ENCODE results near the gene SAV1.

DNA sequence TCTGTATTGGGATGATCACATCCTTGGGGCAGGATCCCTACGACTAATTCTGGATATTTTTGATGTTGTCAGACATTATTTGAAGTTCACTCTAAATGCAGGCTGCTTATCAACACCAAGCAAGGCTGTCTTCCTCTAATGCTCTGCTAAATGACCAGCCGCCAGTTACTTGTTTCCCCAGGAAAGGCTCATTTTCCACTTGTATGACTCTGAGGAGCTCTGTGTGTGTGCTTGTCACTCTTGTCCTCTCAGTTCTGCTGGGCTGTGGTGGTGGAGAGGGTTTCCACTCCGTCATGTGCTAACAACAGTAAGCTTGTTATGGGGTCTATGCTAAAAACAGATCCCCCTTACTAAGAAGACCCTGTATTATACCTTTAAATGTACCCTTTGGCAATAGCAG is 66.1 kb downstream of the SAV1 start:
- no peak for TF ChIP-seq EP300 (IDR thresholded peaks at IDR 0.05)
- TF ChIP-seq POLR2A (IDR thresholded peaks at IDR 0.05), result no peak

Measured in stomach (tissue), 4 donors.